Measurements from ENCODE around the gene BAX. TPM values are rescaled to one million over a fixed set of nuclear protein-coding genes. Genes with fewer than 3 reads are reported as not detected.

Gene BAX
- total and polyA plus RNA-seq, 2 of the 4 experiments (the other 2 are of a cell fraction): 23.3 to 169 TPM

DNA sequence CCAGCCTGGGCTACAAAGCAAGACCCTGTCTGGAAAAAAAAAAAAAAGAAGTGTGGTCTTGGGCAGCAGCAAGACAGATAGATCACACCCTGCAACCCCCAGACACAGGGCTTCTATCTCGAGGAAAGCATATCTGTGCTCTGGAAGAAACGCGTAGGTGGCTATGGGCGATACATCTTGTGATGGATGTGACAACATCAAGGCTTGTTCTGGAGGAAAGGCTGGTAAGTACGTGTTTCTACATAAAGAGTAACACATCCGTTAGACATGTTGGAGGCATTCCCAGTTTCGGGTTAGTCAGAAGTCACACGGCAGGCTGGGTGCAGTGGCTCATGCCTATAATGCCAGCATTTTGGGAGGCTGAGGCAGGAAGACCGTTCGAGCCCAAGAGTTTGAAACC lies 27.8 kb upstream of the BAX start:
- no peak overlapping the region for H4K91ac ChIP-seq (ENCODE audit: insufficient read depth, low read depth, low read length)
- no peak overlapping the region for H3K18ac ChIP-seq (ENCODE audit: low read depth, low read length)
- no peak overlapping the region for H2BK120ac ChIP-seq (ENCODE audit: low read depth, low read length)
- H2AK9ac ChIP-seq (replicated peaks; ENCODE audit: low read depth, low read length, poor library complexity): peak overlapping the region; percentile 4
- H2BK15ac ChIP-seq (ENCODE audit: low read depth, low read length): no peak overlapping the region
- no peak; the same call in 1 of the 2 replicates for TF ChIP-seq USF2 (IDR thresholded peaks at IDR 0.05; ENCODE audit: low read depth, low read length)
- no peak for TF ChIP-seq CHD1 (IDR thresholded peaks at IDR 0.05; ENCODE audit: low read depth, low read length)
- no peak for TF ChIP-seq POLR2A (IDR thresholded peaks at IDR 0.05; ENCODE audit: low read depth, low read length)
- TF ChIP-seq, protein P1, sequence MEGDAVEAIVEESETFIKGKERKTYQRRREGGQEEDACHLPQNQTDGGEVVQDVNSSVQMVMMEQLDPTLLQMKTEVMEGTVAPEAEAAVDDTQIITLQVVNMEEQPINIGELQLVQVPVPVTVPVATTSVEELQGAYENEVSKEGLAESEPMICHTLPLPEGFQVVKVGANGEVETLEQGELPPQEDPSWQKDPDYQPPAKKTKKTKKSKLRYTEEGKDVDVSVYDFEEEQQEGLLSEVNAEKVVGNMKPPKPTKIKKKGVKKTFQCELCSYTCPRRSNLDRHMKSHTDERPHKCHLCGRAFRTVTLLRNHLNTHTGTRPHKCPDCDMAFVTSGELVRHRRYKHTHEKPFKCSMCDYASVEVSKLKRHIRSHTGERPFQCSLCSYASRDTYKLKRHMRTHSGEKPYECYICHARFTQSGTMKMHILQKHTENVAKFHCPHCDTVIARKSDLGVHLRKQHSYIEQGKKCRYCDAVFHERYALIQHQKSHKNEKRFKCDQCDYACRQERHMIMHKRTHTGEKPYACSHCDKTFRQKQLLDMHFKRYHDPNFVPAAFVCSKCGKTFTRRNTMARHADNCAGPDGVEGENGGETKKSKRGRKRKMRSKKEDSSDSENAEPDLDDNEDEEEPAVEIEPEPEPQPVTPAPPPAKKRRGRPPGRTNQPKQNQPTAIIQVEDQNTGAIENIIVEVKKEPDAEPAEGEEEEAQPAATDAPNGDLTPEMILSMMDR (conservative IDR thresholded peaks at IDR 0.05; ENCODE audit: low read depth, low read length): no peak
- no peak for TF ChIP-seq RAD21 (IDR thresholded peaks at IDR 0.05; ENCODE audit: low read length)
- peak; percentile 49; the same call in 1 of the 2 replicates for TF ChIP-seq BHLHE40 (IDR thresholded peaks at IDR 0.05; ENCODE audit: low read depth, low read length)
- TF ChIP-seq MAFK (IDR thresholded peaks at IDR 0.05; ENCODE audit: low read depth, low read length): no peak
- TF ChIP-seq FOS (IDR thresholded peaks at IDR 0.05; ENCODE audit: low read depth, low read length): peak; percentile 56; the same call in 1 of the 2 replicates
- peak; percentile 79; the same call in 1 of the 2 replicates for TF ChIP-seq CEBPB (IDR thresholded peaks at IDR 0.05; ENCODE audit: low read depth, low read length)
- TF ChIP-seq MXI1 (IDR thresholded peaks at IDR 0.05; ENCODE audit: borderline replicate concordance, low read depth, low read length): no peak
- no peak overlapping the region for H3K14ac ChIP-seq (replicated peaks; ENCODE audit: low read depth, low read length)
- no peak overlapping the region for H3K4ac ChIP-seq (ENCODE audit: low read depth, low read length)
- H3K27ac ChIP-seq (ENCODE audit: insufficient read depth, low read length): no peak overlapping the region
- peaks cover 12% of the 10 kb centered on the region for H3K36me3 ChIP-seq (ENCODE audit: control insufficient read depth, insufficient read depth, low read length)
- H3K9me1 ChIP-seq (ENCODE audit: insufficient read depth, low read length): peaks cover 9% of the 10 kb centered on the region; the same call in 1 of the 2 replicates
- ChIA-PET POLR2A (ENCODE audit: unreplicated experiment) (no interaction called here), CTCF (no interaction called here)
- H3K4me2 ChIP-seq (ENCODE audit: low read depth, low read length): 0 out of 2 replicates have a peak overlapping the region, but pooled peaks have one; percentile 14
- H2BK5ac ChIP-seq (ENCODE audit: low read depth, low read length, poor library complexity, severe bottlenecking): peak overlapping the region; percentile 40
- in situ Hi-C loops (cut with MboI; ENCODE audit: low sequenced_read_pairs): no loop called here
- H4K5ac ChIP-seq (ENCODE audit: low read depth, low read length): no peak overlapping the region
- H2AK5ac ChIP-seq (ENCODE audit: low read depth, low read length): no peak overlapping the region
- no peaks in the 10 kb centered on the region for H3K27me3 ChIP-seq (ENCODE audit: control insufficient read depth, insufficient read depth, low read length)
- H3K23ac ChIP-seq (ENCODE audit: low read depth, low read length): no peak overlapping the region
- intact Hi-C loops (cut with micrococcal nuclease): no loop called here
- peak overlapping the region; percentile 3 for H2AFZ ChIP-seq (replicated peaks; ENCODE audit: low read length, poor library complexity)
- H3K79me1 ChIP-seq (ENCODE audit: low read depth in 1 of 2, low read length in 2 of 2): peaks cover 0 to 5% of the 10 kb centered on the region in 2 experiments; a peak in 1 of 4 replicates
- no peaks in the 10 kb centered on the region for H4K20me1 ChIP-seq (ENCODE audit: insufficient read depth, low read length)
- no peak overlapping the region for H2BK20ac ChIP-seq (ENCODE audit: low read depth, low read length)
- ATAC-seq (ENCODE audit: low read depth) (peak; percentile 82), DNase-seq (peak; percentile 99)
- H3K4me3 ChIP-seq (ENCODE audit: insufficient read depth, low read depth, low read length): no peak overlapping the region
- dilution Hi-C loops (cut with HindIII; ENCODE audit: low sequenced_read_pairs, unreplicated experiment): no loop called here
- H3K56ac ChIP-seq (ENCODE audit: extremely low read depth, insufficient read depth, low read length): no peak overlapping the region
- BruUV-seq (replicated peaks): no TSS peak
- H3K9ac ChIP-seq (ENCODE audit: low read depth, low read length): no peak overlapping the region
- H3K4me1 ChIP-seq (ENCODE audit: control insufficient read depth, insufficient read depth, low read length): peaks cover 11% of the 10 kb centered on the region
- WGBS, 2 experiments (ENCODE audit: extremely low coverage in 2 of 2, insufficient read length in 1 of 2): 3% methylated on average over 5 of the region's 10 CpGs; no CpG with 5 or more reads in 1 of the 2 experiments
- peak overlapping the region in 1 of 2 experiments; percentile 3; a peak in 1 of 4 replicates for H4K8ac ChIP-seq (ENCODE audit: low read depth in 2 of 2, low read length in 2 of 2)
- H3K9me3 ChIP-seq (ENCODE audit: control insufficient read depth, insufficient read depth, low read length): no peaks in the 10 kb centered on the region

Measured in IMR-90 (cell line).